NCI-H82 treated with DMSO at 0.1 percent for 48 hours (cell line): ENCODE data around the gene NR1D2.

Source experiments
- DNase-seq: peaks from one replicate; lab custom pipeline; 2025; ENCODE audit not compliant: unreplicated experiment; lab: John Stamatoyannopoulos, UW

The NR1D2 gene

DNA sequence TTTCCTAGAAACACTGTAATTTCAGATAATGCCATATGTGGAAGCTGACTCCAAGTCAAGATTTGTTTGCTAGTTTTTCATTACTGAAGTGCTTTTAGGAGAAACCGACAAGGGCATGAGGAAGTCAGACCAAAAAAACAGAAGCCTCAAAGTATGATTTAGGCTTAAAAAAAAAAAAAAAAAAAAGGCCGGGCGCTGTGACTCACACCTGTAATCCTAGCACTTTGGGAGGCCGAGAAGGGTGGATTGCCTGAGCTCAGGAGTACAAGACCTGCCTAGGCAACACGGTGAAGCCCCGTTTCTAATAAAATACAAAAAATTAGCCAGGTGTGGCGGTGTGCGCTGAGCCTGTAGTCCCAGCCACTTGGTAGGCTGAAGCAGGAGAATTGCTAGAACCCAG is 16.6 kb upstream of the NR1D2 start:
- DNase-seq: no peak

GRCh38 chr3:23931597-23931996 is 13.5 kb upstream of the NR1D2 start:
- no peak for DNase-seq

- no peak for DNase-seq
Observed at GRCh38 chr3:23932571-23932970, 12.5 kb upstream of the NR1D2 start.

- no peak for DNase-seq
Observed at GRCh38 chr3:23934253-23934652, 10.8 kb upstream of the NR1D2 start.

GRCh38 chr3:23937296-23937695 is 7.8 kb upstream of the NR1D2 start:
- no peak for DNase-seq

DNA sequence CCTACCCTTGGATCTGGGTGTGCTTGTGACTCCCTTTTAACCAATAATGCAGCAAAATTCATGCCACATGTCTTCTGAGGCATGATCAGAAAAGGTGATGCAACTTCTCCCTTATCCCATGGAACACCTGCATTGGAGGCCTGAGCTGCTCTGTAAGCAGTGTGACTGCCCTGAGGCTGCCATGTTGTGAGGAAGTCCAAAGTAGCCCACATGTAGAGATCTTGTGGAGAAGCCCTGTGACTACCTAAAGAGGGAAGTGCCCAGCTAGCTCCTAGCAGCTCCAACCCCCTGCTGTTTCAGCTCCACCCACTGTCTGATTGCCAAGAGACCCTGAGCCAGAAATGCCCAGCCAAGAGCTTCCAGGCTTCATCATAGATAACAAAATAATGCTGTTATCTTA is 6.4 kb upstream of the NR1D2 start:
- no peak for DNase-seq

DNA sequence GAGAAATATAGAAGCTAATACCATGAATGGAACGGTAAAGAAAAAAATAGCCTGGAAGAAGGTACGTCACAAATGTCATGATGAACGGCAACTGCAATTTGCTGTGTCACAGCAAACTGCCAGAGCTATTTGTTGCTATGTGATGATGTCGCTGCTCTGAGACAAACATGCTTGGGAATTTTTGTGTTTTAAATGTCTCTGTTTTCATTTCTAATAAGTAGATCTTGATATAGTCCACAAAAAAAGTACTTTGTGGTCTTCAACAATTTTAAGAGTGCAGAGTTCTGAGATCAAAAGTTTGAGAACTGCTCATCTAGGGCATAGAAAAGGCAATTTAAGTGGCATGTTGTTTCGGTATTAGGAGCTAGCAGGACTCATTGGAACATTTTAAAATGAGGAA is 4.3 kb upstream of the NR1D2 start:
- DNase-seq: no peak

DNA sequence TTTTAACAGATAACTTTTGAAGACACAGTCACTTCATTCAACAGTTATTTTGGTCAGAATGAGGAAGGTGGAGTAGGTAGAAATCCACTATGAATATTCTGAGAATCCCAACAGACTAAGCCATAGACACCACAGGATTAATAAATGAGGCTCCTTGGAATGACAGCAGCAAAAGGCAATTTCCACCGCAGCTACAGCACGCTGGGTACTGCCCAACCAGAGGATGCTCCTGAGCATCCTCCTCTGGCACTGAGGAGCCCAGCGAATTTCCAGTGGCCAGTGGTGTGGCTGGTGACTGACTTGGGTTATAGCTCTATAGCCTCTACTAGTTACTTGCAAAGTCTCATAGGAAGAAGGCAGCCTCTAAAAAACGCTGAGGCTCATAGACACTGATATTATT is 3.6 kb upstream of the NR1D2 start:
- DNase-seq: no peak

DNA sequence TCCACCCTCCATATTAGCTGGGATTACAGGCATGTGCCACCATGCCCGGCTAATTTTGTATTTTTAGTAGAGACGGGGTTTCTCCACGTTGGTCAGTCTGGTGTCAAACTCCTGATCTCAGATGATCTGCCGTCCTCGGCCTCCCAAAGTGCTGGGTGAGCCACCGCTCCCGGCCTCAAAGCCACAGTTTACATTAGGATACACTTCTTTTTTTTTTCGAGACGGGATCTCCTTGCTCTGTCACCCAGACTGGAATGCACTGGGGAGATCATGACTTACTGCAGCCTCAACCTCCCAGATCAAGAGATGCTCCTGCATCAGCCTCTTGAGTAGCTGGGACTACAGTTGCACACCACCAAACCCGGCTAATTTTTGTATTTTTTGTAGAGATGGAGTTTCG is 2.5 kb upstream of the NR1D2 start:
- no peak for DNase-seq

DNA sequence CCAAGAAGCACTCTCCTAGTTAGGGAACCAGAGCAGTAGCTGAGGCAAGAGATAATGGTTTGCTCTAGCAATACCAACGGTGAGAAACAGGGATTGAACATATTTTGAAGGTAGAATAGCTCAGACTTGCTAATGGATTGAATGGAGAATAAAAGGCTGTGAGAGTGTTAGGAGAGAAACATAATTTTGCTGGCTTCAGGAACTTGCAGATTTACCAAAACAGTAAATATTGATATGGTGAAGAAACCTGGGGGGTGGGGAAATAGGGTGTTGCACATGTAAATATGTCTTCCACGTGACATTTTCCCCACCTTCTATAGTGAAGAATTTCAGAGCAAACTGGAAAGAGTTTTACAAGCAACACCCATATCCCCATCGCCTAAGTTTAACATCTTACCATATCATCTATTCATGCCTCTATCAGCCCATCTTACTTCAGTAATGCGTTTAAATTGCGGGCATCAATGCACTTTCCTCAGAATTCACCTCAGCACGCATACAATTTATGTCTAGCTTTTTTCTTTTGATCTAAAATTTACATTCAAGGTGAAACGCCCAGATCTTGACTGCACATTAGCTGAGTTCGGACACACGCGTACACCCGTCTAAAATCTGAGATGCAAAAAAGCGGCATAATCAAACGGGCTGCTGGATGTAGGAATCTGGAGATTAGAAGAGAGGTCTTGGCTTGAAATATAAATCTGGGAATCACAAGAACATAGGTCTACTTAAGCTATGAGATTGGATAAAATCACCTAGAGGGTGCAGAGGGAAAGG is 891 bp upstream of the NR1D2 start:
- DNase-seq: no peak

GRCh38 chr3:23945663-23945912 is 502 bp downstream of the NR1D2 start:
- no peak for DNase-seq

GRCh38 chr3:23945913-23946687 is 1.0 kb downstream of the NR1D2 start:
- peak; percentile 71 for DNase-seq

- DNase-seq: no peak
Observed at GRCh38 chr3:23948761-23949160, 3.7 kb downstream of the NR1D2 start.

GRCh38 chr3:23949784-23950183 is 4.7 kb downstream of the NR1D2 start:
- DNase-seq: no peak

- no peak for DNase-seq
Observed at GRCh38 chr3:23950293-23950692, 5.2 kb downstream of the NR1D2 start.

DNA sequence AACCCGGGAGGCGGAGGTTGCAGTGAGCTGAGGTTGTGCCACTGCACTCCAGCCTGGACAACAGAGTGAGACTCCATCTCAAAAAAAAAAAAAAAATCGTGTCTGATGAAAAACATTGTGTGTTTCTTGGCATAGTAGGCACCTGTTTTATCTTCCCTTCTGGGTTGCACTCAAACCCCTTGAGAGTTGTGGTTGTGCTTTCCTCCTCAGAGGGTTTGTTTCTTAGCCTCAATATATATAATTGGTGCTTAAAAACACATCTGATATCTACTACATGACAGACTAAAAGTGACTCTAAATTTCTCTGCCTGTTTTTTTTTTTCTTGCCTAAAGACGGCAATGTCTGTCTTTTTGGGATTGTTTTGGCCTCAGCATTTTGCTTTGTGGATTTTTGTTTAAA is 7.6 kb downstream of the NR1D2 start:
- no peak for DNase-seq

GRCh38 chr3:23953523-23953922 is 8.4 kb downstream of the NR1D2 start:
- DNase-seq: no peak

- DNase-seq: no peak
Observed at GRCh38 chr3:23954144-23954543, 9.1 kb downstream of the NR1D2 start.

GRCh38 chr3:23956701-23957100 is 11.6 kb downstream of the NR1D2 start:
- DNase-seq: no peak

GRCh38 chr3:23959135-23959900 is 14.2 kb downstream of the NR1D2 start:
- no peak for DNase-seq

GRCh38 chr3:23960649-23961048 is 15.6 kb downstream of the NR1D2 start:
- DNase-seq: no peak

GRCh38 chr3:23961066-23961465 is 16.0 kb downstream of the NR1D2 start:
- no peak for DNase-seq
